DMS114 treated with DMSO at 0.1 percent for 48 hours (cell line): Measurements from ENCODE around the gene VAMP5.
"Not testable (repeated sequence)": the region's sequence is repeated elsewhere in the genome, so short reads cannot be mapped to it uniquely, and the experiment has no call there.

Experiments used
- DNase-seq: peaks from one replicate; lab custom pipeline; 2025; ENCODE audit not compliant: unreplicated experiment; lab: John Stamatoyannopoulos, UW

Gene VAMP5

DNA sequence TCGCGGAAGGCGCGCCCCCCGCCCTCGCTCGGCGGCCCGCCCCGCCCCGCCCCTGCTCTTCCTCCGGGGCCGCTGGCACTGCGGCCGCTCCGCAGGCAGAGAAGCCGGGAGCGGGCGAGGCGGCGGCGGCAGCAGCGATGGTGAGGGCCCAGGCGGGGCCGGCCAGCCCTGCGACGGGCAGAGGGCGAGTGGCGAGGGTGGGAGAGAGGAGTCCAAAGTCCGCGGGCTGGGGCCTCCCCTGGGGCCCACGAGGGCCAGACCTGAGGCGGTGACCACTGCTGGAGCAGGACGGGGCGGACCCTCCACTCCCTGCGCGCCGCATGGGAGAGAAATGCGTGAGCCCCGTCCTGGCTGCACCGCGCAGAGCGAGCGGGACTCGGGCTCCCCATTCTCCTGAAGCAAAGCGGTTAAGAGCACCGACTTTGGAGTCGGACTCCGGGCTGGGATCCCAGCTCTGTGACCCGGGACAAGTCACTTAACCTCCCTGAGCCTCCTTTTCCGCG, at the start of gene VAMP5:
VAMP5 (plus strand) TSS at position 78 of the 503 bp plus-strand sequence; CDS start at position 138, 60 bp downstream.
- no peak for DNase-seq

DNA sequence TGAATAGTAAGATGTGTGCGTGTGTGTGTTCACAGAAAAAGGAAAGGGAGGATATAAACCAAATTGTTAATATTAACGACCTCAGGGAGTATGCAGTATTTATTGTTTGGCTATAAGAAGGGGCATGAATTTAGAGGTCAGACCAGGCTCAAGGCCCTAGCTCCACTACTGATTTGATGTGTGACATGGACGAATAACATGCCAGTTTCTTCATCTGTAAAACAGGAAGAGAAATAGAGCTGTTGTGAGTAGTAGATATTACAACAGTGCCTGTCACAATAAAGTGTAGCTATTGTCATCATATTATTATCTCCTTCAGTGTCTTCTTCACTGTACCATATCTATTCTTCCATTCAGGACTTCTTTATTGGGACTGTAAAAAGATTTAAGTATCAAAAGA, 49.4 kb upstream of the VAMP5 start:
- no peak for DNase-seq

DNA sequence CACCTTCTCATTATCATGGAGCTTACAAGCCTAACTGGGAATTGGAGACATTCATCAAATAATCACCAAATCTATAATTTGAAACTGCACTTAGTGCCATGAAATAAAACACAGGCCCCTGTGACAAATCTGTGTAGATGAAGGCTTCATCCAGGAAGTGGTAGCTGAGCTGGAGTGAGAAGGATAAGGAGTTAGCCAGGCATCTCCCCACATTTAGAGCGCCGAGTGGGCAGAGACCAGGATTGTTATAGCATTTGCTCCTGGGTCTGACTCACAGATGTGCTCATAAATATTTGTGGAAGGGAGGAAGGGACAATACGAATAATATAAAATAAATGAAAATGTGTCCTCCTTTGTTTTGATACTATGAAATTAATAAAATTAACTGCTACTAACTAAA, 47.8 kb upstream of the VAMP5 start:
- no peak for DNase-seq

GRCh38 chr2:85537600-85538506, 46.4 kb upstream of the VAMP5 start:
- DNase-seq, result peak; percentile 53

DNA sequence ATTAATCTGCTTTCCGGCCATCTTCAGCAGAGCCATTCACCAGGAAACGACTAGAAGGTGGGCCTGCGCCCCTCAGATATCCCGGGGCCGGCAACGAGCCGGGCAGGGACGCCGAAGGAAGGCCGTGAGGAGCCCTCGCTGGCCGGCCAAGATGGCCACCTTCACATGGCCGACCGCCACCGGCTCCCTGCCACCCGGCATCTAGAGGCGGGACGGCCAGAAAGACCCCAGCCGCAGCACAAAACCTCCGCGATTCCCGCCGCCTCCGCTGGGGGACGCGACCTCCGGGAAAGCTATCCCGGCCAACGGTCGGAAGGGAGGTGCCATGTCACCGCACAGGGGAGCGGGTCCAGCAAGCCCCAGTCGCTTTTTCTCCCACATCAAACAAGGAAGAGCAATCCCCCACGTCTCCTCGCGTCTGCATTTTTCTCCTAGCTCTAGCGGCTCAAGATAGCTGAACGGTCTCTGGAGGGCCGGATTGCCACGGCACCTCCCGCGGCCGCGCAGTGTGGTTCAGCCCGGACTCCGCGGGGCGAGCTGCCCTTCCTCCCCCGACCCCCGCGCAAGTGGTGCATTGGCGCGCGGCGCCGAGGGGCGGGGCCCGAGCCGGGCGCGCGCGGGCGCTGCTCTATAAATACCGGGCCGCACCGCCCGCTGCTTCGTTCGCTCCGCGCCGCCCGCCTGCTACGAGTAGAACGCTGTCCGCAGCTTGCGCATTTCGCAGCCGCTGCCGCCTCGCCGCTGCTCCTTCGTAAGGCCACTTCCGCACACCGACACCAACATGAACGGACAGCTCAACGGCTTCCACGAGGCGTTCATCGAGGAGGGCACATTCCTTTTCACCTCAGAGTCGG, 45.5 kb upstream of the VAMP5 start, which contains the start of gene MAT2A:
MAT2A (plus strand) TSS at position 662 of the 854 bp plus-strand sequence; CDS start at position 782, 120 bp downstream.
- DNase-seq, result peak; percentile 88

- peak; percentile 48 for DNase-seq
Measured at GRCh38 chr2:85539361-85540132, 44.7 kb upstream of the VAMP5 start.

GRCh38 chr2:85540133-85540648, 44.0 kb upstream of the VAMP5 start:
- no peak for DNase-seq

DNA sequence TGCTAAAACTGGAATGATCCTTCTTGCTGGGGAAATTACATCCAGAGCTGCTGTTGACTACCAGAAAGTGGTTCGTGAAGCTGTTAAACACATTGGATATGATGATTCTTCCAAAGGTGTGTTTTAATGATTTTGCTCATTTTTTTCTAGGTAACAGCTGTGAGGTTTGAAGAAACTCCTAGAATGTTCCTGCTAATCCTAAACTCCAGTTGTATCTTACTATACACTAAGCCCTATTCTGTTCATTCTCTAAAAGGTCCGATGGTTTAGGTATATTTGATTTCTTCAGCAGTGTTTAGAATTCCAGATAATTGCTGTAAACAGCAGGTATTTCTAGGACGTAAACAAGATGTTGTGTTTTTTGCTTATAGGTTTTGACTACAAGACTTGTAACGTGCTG, 43.0 kb upstream of the VAMP5 start:
- DNase-seq, result no peak

DNA sequence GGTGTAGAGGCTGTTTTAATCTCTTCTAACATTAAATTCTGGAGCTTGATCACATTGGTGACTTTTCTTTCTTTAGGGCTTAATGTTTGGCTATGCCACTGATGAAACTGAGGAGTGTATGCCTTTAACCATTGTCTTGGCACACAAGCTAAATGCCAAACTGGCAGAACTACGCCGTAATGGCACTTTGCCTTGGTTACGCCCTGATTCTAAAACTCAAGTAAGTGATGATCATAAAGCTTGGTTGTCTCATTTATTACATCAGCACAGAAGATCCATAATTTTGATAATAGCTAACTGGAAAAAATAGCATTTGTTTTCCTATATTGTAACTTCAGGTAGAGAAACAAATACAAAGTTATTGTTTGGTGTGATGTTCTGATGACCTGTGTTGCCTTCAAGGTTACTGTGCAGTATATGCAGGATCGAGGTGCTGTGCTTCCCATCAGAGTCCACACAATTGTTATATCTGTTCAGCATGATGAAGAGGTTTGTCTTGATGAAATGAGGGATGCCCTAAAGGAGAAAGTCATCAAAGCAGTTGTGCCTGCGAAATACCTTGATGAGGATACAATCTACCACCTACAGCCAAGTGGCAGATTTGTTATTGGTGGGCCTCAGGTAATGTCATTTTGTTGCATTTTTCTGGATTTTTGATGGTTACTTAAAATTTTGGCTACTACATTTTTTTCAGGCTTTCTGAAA, 42.3 kb upstream of the VAMP5 start:
- no peak for DNase-seq

- DNase-seq, result no peak
Measured at GRCh38 chr2:85542777-85543176, 41.5 kb upstream of the VAMP5 start.

GRCh38 chr2:85544254-85544691, 40.0 kb upstream of the VAMP5 start:
- DNase-seq, result not testable (repeated sequence)

- DNase-seq, result not testable (repeated sequence)
Measured at GRCh38 chr2:85544915-85545779, 39.1 kb upstream of the VAMP5 start.

DNA sequence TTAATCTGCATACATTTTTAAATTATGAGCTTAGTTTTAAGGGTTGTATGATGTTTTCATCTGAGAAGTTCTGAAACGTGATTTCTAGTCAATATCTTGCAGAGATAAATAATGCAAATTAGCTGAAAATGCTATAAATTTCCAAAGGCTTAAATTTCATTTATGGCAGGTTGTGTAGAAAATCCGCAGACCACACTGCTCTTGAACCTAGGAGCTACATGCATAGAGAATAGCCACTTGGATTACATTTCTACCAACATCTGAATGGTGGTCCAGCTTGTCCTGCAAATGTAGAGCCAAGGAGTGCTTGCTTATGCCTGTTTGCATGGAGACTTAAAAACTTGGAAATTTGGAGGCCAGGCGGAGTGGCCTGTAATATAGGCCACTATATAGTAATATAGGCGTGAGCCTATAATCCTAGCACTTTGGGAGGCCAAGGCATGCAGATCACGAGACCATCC, 38.4 kb upstream of the VAMP5 start:
- no peak for DNase-seq

GRCh38 chr2:85547089-85547858, 37.0 kb upstream of the VAMP5 start:
- DNase-seq, result no peak

- no peak for DNase-seq
Measured at GRCh38 chr2:85547859-85548607, 36.2 kb upstream of the VAMP5 start.

- no peak for DNase-seq
Measured at GRCh38 chr2:85548608-85548900, 35.7 kb upstream of the VAMP5 start.

- DNase-seq, result no peak
Measured at GRCh38 chr2:85549095-85549494, 35.1 kb upstream of the VAMP5 start.

DNA sequence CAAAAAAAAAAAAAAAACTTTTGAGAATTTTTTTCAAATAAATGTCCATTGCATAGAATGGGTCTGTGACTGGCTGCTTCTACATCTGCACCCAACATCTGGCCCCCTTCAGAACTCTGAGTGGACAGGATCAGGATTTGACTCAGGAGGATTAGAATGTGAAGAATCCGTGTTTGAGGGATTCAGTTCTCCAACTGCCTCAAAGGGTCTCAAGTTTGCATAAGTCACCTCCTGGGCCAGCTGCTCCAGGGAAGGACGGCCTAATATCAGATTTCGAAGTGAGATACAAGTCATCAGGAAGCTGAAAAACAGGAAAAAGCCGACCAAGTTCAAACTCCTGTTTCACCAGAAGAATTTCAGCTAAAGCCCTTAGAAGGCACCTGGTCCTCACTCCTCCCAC, 34.4 kb upstream of the VAMP5 start:
- DNase-seq, result no peak
